NCI-H1048 (cell line): Measurements from ENCODE around the gene CSF3R.
A peak's percentile ranks its signal among the peaks of the same experiment; 100 is the strongest.

Experiments used
- DNase-seq: peaks from one replicate; lab custom pipeline; 2025; lab: John Stamatoyannopoulos, UW

The CSF3R gene

DNA sequence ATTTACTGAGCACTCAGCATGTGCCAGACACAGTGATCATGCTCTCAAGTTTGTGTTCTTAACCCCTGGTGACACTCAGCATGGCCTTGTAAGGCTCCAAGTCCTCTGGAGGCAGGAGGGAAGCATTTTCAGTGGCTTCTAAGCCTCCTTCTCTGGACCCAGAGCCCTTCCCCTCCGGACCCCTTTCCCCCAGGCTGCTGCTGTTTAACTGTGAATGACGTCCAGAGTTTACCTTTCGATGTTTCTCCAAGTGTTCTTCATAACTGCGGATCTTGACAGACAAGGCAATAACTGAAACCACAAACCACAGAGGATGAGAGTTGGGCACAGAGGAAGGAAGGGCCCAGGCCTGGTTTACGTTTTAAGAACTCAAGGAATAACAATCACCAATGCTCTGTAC is 25.0 kb downstream of the CSF3R start:
- no peak for DNase-seq

DNA sequence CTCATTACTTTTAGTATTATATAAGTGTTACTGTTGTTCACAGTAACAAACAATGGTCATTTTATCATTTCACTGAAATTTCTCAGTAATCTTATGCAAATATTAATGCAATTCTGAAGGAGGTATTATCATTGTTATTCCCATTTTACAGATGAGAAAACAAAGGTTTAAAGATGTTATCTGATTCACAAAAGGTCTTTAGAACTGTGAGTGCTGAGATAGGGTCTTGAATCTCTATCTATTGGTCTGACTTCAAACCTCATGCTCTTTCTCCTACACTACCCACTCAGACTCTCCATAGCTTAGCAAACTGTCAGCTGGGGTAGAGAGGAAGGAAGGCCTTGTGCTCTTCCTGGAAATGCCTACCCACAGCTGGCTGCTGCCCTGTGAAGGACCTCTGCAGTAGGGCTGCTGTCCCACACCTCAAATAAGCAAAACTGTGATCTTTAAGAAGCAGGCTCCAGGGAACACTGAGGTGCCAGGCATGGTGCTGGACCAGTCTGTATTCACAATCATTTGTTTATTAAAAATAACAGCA is 26.3 kb downstream of the CSF3R start:
- DNase-seq, result no peak

DNA sequence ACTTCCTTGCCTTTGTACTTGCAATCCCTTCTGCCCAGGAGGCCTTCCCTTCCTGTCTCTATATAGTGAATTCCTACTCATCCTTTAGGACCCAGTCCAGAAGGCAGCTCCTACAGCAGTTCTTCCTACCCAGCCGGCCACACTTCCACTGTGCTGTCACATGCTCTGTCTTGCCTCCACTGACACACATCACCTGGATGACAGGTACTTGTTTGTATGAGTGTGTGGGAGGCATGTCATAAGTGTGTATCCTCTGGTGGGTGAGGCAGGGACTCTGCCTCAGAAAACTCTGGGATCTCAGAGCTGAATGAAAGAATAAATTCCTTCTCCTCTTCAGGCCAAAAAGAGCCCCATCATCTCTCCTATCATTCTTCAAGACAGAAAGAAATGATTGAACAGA is 27.3 kb downstream of the CSF3R start:
- no peak for DNase-seq

DNA sequence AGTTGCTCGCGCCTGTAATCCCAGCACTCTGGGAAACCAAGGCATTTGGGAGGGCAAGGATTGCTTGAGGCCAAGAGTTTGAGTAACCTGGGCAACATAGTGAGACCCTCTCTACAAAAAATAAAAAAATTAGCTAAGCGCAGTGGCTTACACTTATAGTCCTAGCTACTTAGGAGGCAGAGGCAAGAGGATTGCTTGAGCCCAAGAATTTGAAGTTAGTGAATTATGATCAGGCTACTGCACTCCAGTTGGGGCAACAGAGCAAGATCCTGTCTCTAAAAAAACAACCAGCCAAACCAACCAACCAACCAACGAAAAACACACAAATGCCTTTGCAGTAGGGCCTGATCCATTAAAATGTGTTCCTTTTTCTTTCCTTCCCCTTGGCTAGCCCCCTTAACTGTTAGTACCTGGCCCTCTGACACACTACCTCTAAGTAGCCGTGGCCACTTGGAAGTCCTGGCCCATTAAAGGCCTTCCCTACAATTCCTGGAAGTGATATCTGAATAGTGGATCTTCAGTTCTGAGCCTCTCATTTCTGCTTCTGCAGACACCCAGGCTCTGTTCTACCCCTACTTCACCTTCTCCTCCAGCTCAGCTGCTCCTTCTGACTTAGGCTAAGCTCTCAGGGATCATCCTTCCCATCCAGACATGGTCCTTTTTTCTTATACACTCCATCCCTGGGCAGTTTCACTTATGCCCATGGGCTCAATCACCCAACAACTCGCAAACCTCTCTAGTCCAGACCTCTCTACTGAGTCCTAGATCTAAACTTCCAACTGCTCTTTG is 28.9 kb downstream of the CSF3R start:
- DNase-seq, result no peak

DNA sequence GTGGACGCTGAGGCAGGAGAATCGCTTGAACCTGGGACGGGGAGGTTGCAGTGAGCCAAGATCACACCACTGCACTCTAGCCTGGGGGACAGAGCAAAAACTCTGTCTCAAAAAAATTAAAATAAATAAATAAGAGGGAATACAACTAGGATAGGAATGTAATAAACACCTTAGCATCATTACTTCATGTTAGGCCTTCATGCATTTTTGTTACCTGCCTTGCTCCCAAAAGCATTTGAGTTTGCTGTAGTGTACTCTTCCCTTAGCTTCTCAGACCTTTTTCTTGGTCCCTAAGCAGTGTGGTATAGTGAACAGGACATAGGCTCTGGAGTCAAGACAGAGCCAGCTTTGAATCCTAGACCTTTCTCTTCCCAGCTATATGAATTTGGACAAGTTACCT is 29.7 kb downstream of the CSF3R start:
- no peak for DNase-seq

DNA sequence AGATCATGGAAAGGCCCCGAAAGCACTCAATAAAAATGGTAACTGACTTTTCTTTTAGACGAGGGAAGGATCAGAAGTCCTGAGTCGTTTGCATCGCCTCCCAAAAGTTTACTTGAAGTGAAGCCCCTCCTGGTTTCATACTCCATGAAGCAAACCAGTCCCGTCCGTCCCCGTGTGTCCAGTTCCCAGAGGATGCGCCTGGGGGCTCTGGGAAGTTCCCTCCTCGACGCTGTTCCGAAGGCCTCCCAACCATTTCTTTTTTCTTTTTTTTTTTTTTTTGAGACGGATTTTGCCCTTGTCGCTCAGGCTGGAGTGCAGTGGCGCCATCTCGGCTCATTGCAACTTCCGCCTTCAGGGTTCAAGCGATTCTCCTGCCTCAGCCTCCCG is 31.8 kb downstream of the CSF3R start:
- DNase-seq, result no peak

DNA sequence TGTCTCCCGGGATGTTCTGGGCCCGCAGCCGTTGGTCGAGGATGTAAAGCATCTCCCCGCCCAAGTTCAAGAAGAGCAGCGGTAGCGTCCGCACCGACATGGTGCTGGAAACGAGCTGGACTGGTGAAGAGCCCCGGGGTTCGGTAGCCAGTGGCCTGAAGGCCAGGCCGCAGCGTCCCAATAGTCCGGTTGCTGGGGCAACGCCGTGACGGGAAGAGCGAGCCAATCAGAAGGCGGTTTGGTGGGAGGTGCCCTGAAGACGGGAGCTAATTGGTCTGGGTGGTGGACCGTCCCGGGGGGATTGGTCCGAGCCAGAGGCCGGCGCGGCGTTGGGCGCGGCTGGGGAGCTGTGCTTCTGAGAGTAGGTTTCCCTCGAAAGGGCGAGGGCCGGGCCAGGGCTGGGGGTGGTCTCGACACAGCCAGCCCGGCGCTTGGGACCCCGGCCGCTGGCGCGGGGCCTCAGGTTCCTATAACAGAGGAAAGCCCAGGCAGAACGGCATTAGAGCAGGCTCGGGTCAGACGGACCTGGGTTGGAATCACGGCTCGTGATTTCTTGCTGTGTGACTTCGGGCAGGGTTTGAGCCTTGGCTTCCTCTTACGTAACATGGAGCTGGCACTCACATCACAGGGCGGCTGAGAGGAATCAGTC is 32.3 kb downstream of the CSF3R start, which contains the start of gene OSCP1:
OSCP1 (minus strand) TSS at position 182 of the 649 bp plus-strand sequence; CDS start at position 100, 82 bp downstream.
- DNase-seq, result peak; percentile 73

DNA sequence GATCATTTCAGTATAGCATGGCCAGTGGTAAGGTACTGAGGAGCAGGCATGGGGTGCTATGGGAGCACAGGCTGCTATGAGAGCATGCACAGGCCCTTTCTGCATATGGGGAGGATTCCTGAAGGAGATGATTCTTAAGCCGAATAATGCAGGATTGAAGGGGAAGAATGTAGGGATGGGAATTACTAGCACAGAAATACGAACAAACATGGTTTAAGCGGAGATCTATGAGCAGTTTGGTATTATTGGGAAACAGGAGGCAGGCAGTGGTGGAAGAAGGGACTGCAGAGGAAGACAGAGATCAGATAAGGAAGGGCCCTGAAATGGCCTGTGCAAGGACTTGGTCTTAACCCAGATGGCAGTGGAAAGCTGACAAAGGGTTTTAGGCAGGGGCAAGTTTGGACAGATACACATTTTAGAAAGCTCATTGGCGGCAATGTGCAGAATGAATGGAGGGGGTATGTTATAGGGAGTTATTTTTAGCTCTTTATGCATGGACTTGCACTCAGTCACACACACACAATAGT is 34.1 kb downstream of the CSF3R start:
- no peak for DNase-seq

DNA sequence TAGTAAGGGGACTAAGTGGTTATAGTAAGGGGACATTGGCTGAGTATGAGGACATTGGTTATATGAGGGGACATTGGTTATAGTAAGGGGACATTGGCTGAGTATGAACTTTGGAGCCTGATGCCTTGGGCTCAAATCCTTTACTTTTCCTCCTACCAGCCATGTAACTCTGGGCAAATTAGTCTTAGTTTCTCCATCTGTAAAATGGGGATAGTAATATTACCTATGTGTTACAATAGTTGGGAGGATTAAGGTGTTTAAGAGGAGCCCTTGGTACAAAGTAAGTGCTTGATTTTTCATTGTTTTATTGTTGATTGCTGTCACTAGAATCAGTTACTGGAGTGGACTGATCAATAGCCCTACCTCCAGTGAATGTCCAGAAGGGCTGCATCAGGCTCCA is 35.3 kb downstream of the CSF3R start:
- no peak for DNase-seq

DNA sequence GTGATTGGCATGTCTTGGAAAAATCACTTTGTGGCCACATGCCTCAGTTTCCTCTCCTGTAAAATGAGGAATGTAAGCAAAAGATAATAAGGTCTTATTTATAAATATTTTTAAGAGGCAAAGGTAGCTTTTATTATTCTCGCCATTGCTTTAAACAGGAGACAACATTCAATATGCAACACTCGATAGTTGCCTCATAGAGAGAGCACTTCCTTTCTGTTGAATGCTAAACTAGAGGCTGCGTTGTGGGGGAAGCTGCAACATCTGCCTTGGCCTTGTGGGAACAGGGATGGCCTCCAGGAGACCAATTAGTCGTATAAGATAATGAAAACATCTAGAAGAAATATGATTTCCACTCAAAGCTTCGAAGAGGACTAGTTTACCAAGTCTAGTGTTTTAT is 36.0 kb downstream of the CSF3R start:
- no peak for DNase-seq

DNA sequence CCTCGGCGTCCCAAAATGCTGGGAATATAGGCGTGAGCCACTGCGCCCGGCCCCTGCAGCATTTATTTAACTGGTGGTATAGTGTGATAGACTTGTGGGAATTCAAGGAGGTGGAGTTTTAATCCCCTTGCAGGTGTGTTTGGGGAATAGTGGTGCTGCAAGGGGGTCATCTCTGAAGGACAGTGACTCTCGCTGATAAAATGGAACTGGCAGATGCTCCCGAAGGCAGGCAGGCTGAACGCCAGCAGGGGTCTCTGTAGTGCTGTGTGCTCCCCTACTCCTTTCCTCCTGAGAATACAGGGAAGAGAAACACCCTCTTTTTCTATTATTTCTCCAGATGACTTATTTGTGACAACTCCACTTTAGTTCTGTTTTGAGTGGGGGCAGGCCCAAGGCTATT is 36.4 kb downstream of the CSF3R start:
- DNase-seq, result no peak

DNA sequence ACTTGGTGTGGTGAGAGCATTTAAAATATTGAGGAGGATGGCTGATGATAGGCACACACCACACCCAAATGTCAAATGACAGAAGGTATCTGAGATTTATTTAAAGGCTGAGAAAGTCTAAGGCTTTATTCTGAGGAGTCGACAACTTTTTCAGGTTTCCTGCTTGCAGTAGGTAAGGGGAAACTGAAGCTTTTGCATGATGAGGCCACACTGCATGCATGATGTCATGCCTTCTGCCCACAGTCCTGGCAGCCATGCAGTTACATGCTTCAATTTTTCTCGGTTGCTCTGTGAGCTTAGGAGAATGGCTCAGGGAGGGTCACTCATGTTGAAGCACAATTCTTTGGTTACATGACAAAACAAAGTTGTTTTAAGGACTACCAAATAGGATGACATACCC is 39.4 kb downstream of the CSF3R start:
- no peak for DNase-seq

DNA sequence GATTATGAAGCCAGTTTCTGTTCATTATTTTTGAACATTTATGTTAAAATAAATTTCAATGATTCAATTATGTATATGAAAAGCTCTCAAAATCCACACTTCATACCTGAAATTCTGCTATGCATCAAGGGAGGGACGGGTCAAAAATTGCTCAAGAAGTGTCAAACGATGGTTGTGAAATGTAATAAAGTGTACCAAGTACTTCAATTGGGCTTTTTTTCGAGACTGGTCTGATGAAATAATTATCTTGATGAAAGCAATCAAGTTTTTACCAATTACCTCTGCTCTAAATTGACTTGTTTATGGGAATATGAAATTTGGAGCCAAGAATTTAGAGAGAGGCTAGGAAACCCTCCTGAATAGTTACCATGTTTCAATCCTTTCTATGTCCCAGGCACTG is 40.4 kb downstream of the CSF3R start:
- DNase-seq, result no peak

DNA sequence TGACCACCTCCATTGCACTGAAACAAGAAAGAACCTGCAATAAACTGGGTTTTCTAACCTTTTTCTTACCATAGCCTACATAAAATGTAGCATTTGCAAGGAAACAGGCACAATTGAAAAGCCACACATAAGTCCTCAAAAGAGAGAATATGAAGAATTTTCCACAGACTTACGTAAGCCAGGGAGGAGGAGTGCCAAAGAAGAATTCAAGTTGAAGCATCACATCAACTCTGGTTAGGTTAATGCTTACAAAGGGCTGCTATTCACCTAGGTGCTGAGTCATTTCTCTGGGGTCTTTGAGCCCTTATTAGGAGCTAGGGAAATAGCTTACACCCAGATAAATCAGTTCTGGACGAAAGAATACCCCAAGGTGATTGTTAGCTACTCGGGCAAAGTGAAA is 42.1 kb downstream of the CSF3R start:
- DNase-seq, result no peak

DNA sequence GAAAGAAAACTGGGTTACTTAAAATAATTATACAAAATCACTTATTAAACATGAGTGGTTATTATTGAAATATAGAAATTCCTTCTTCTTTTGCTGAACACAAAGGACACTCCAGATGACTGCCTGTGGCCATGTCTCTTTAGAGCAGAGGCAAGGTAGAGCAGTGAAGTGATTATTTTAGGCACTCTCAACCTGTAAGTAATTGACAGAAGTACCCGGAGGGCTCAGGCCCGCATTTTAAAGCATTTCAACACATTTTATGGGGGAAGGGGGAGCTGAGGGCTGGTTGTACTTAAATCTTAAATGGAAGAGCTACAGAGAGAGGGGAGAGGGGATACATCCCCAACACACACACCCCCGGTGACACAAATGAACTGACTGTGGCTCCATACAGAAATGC is 42.7 kb downstream of the CSF3R start:
- DNase-seq, result no peak

DNA sequence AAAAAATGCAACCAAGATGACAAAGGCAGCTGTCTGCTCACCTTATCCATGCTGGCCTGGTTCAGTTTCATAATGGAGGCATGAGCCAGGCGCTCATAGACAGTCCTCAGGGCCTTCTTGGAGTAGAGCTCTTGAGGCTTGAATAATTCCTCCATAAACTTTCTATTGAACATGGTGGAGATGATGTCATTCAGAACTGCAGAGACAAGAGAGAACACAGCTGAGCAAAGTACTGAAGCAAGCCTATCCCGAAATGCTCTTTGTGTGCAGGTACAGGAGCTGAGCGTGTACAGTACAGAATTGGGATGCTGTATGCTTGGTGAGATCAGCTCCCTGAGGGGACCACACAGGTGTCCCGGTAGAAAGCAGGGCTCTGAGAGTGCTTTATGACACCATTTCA is 44.0 kb downstream of the CSF3R start:
- DNase-seq, result no peak

DNA sequence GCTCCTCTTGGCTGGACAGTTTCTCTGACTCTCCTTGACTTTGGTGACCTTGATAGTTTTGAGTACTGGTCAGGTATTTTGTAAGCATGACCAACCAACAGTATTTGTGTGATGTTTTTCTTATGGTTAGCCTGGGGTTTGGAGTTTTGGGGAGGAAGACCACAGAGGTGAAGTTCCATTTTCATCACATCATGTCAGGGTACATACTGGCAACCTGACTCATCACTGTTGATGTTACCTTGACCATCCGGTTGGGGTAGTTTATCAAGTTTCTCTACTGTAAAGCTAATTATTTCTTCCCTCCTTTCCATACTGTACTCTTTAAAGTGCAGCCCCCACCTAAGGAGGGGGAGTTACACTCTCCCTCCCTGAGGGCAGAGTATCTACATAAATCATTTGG is 45.9 kb downstream of the CSF3R start:
- DNase-seq, result no peak

DNA sequence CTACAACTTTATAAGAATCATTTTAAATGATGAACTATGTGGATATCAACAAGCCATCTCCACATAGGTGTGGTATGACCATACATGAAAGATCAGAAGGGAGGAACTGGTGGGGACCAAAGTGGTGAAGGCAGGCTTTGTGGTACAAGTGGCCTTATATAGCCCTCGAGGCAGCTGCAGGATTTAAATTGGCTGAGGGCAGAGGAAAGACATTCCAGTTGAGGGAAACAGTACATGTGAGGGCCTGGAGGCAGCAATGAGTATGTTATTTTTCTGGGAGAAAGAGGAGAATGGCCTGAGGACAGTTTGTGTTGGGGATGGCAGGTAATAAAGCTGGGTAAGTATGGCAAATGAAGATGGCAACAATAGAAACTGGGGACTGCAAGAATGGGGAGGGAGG is 49.6 kb downstream of the CSF3R start:
- DNase-seq, result no peak

DNA sequence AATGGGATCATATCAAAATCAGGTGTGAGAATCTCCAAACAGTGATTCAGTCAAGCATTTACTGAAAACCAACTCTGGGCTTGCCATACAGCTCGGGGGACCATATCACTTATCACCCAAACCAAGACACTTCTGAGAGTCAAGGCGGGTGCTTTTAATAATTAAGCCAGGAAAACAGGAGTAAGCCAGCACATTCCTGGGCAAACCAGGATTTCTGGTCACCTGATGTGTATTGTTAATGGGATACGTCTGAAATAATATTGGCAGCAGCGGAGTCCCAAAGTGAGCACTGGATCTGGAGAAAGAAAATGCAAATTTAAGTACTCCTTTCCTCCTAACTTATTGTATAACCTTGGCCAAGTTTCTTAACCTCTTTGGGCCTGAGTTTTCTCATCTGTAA is 50.1 kb downstream of the CSF3R start:
- DNase-seq, result no peak

DNA sequence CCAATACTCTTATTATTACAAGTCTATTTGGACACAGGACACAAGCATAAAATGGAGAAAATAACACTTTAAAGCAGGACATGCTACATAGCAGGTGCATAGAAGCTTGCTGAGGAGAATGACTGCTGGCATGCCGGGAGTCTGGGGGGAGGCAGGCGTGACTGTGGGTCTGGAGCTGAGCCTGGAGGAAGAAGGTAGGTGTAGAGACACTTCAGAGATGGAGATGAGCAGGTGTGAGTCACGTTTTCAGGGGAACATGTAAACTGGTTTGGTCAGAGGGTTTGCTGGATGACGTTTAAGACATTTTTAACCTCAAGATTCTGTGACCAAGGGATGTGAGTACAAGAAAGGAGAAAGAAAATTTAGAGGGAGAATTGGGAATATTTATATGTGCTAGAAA is 56.9 kb downstream of the CSF3R start:
- no peak for DNase-seq

DNA sequence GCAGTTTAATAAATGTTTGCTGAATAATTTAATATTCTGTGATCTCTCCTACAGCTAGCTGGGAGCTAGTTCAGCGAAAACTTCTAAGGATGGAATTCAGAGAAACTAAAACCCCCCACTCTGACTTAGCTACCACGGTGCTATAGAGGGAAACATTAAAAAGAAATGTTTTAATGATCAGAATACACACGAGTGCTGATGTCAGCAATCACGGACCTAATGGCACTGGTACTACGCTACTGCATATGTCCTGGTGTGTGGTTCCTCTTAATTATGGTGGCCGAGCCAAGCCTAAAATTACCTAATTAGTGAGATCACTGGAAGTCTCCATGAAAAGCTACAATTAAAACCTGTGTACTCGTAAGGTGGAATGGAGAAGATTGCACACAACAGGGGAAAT is 61.1 kb downstream of the CSF3R start:
- DNase-seq, result no peak

DNA sequence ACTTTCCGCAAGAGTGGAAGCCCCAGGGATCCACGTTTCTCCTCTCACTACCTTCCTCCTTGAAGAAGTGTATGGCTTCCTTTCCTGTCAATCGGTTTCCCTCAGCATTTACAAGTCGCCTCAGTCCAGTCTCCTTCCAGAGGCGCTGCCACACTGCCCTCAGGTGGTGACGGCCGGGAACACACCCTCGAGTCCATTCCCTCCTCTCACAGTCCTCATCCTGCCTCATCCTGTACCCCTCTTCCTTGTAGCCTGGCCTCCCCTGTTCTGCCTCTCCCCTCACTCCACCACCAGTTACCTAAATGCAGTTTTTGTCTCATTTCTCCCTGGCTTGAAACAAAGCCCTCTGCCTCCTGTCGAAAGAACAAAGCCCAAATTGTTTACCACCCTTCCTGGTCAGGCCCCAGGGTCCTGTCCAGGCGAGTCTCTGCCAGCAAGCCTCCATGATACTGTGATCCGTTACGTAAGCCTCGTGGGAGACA is 61.8 kb downstream of the CSF3R start:
- no peak for DNase-seq

DNA sequence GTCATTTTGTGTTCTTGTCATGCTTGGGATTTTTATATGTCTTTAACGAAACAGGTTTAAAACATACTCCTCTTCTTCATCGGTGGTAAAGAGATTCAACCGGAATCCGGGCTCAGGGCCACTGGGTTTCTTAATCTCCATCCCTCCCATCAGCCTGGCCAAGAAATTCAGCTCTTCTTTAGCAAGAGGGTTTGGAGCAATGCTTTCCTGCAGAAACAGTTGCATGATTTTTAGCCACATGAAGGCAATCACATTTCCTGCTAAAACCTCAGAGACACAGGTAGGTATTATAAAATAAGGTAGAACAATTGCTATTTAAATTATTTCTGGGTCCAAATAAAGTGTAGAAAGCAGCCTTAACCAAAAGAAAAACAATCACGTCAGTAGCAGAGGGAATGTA is 62.3 kb downstream of the CSF3R start:
- DNase-seq, result no peak
